AG10803 (cell line): ENCODE measurements around the gene URM1.
A peak's percentile ranks its signal among the peaks of the same experiment; 100 is the strongest.
"Not testable (repeated sequence)": the region's sequence is repeated elsewhere in the genome, so short reads cannot be mapped to it uniquely, and the experiment has no call there.

ENCODE experiments used
- DNase-seq: peaks from one replicate; pipeline ENCODE4 v3.0.0; 2010; ENCODE audit warnings: low read depth
- H3K4me3 ChIP-seq: 2 replicates; pipeline ENCODE4 v1.5.1; 2011; ENCODE audit warnings: mild to moderate bottlenecking, low read length, control low read depth
- CTCF ChIP-seq: conservative IDR thresholded peaks from 2 replicates; pipeline ENCODE4 v1.5.1; 2011; ENCODE audit warnings: mild to moderate bottlenecking, low read length, control low read depth, inconsistent platforms

Gene URM1

GRCh38 chr9:128422783-128423150 is 51.6 kb downstream of the URM1 start:
- no peak overlapping the region for H3K4me3 ChIP-seq
- TF ChIP-seq CTCF: no peak
- no peak for DNase-seq

GRCh38 chr9:128423356-128423755 is 52.2 kb downstream of the URM1 start:
- DNase-seq: peak; percentile 20
- not testable (repeated sequence) for H3K4me3 ChIP-seq

GRCh38 chr9:128424268-128424780 is 53.1 kb downstream of the URM1 start:
- DNase-seq: no peak
- TF ChIP-seq CTCF: no peak
- no peak overlapping the region for H3K4me3 ChIP-seq

GRCh38 chr9:128428644-128429512 is 57.7 kb downstream of the URM1 start:
- no peak for TF ChIP-seq CTCF
- DNase-seq: no peak
- no peak overlapping the region for H3K4me3 ChIP-seq

GRCh38 chr9:128429513-128430086 is 58.4 kb downstream of the URM1 start:
- DNase-seq: no peak
- H3K4me3 ChIP-seq: no peak overlapping the region
- TF ChIP-seq CTCF: no peak

- no peak overlapping the region for H3K4me3 ChIP-seq
- DNase-seq: no peak
- TF ChIP-seq CTCF: no peak
Observed at GRCh38 chr9:128431207-128431606, 60.0 kb downstream of the URM1 start.

GRCh38 chr9:128434340-128434739 is 63.2 kb downstream of the URM1 start:
- no peak for TF ChIP-seq CTCF
- H3K4me3 ChIP-seq: no peak overlapping the region
- DNase-seq: no peak
